Measurements from ENCODE around the gene SLX4IP. TPM values are rescaled to one million over a fixed set of nuclear protein-coding genes. Genes with fewer than 3 reads are reported as not detected.

Gene SLX4IP
- total RNA-seq, 2 experiments from 2014 or later, result 8.8 to 8.9 TPM

DNA sequence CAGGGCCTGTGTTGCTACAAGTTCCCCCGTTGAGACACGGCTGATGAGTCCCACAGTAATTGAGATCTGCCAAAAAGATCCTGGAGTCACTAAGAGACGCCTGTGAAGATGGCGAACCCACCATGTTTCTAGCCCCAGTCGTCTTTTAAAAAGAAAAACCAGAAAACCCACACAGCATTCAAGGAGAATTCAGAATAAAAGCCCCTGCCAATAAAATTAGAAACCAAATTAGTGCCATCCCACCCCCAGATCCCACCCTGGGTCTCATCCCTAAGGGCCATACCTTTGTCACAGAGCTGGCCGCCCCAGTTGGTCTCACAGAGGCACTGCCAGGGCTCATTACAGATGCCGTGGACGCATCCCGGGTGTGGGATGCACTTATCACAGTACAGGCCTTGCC, 217.1 kb downstream of the SLX4IP start:
- H3K27ac Mint-ChIP-seq, result no peak overlapping the region
- ATAC-seq, result no peak
- H3K4me1 Mint-ChIP-seq (ENCODE audit: low read depth), result peaks cover 7% of the 10 kb centered on the region
- H3K4me3 Mint-ChIP-seq, result no peak overlapping the region
- no peak for DNase-seq
- peaks cover 6% of the 10 kb centered on the region for H3K27me3 Mint-ChIP-seq (ENCODE audit: low read depth)
- CTCF ChIA-PET, result no interaction called here
- no peaks in the 10 kb centered on the region for H3K9me3 Mint-ChIP-seq (ENCODE audit: insufficient read depth)
- POLR2A ChIA-PET, result no interaction called here
- H3K36me3 Mint-ChIP-seq (ENCODE audit: low read depth), result no peaks in the 10 kb centered on the region

DNA sequence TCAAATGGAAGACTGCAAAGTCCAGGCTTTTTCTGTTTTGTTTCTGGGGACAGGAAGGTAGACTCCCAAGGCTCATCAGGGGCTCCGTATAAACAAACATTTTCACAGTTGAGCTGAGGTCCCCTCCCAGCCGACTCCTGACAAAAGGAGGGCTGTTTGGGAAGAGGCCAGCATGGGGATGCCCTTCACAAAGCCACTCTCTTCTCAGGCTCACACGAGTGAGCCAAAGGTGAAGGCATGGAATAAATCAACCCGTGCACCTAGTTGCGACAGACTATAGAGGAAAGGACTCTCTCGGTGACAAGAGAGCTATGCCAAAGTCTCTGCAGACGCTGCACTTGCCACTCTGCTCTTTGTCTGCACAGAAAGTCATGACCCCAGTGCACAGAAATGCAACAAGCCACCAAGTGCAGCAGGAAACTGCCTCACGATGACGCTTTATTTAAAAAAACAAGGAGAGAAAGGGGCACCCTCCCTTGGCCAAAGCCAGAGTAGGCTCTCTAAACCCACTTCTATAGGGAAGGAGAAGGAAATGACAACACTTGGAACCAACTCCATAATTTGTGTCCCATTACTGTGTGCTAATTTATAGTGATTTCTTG, 217.7 kb downstream of the SLX4IP start:
- ChIA-PET POLR2A (no interaction called here), CTCF (no interaction called here)
- no peak for DNase-seq
- Mint-ChIP-seq H3K27ac (no peak overlapping the region), H3K4me1 (ENCODE audit: low read depth) (peaks cover 7% of the 10 kb centered on the region), H3K27me3 (ENCODE audit: low read depth) (peaks cover 6% of the 10 kb centered on the region), H3K9me3 (ENCODE audit: insufficient read depth) (no peaks in the 10 kb centered on the region), H3K36me3 (ENCODE audit: low read depth) (no peaks in the 10 kb centered on the region), H3K4me3 (no peak overlapping the region)
- ATAC-seq, result no peak

- CTCF ChIA-PET, result no interaction called here
- no peak overlapping the region for H3K27ac Mint-ChIP-seq
These were observed 218.6 kb downstream of the SLX4IP start for GRCh38 chr20:10653599-10654249.

DNA sequence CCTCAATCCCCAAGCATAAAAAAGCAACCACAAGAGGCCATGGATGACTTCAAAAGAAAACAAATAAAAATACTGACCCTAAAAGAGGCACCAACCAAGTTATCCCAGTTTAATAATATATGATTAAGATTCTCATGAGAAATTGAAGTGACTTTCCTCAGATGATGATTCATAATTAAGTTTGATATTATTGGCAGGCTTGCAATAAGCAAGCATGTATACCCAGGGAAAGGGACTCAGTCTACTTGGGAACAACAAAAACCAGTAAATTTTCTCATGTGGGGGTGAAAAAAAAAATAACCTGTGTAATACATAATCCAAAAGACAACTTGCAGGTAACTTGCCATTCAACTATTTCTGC, 219.1 kb downstream of the SLX4IP start:
- ATAC-seq (no peak), DNase-seq (no peak)
- no peaks in the 10 kb centered on the region for H3K36me3 Mint-ChIP-seq (ENCODE audit: low read depth)
- POLR2A ChIA-PET, result no interaction called here
- CTCF ChIA-PET, result no interaction called here
- H3K9me3 Mint-ChIP-seq (ENCODE audit: insufficient read depth), result no peaks in the 10 kb centered on the region
- H3K27ac Mint-ChIP-seq, result no peak overlapping the region
- peaks cover 8% of the 10 kb centered on the region for H3K27me3 Mint-ChIP-seq (ENCODE audit: low read depth)
- H3K4me1 Mint-ChIP-seq (ENCODE audit: low read depth), result peaks cover 7% of the 10 kb centered on the region
- H3K4me3 Mint-ChIP-seq, result no peak overlapping the region

More at GRCh38 chr20:10653599-10654249, 218.6 kb downstream of the SLX4IP start:
- Mint-ChIP-seq H3K9me3 (ENCODE audit: insufficient read depth) (no peaks in the 10 kb centered on the region), H3K4me1 (ENCODE audit: low read depth) (peaks cover 7% of the 10 kb centered on the region), H3K27me3 (ENCODE audit: low read depth) (peaks cover 8% of the 10 kb centered on the region), H3K36me3 (ENCODE audit: low read depth) (no peaks in the 10 kb centered on the region), H3K4me3 (no peak overlapping the region)
- ATAC-seq (no peak), DNase-seq (no peak)
- POLR2A ChIA-PET, result no interaction called here

- CTCF ChIA-PET, result interaction anchor here (1.0 kb wide), 1 partner anchor 17 kb away, joined by 3 read pairs; no protein-coding TSS in a partner anchor
These were observed 219.5 kb downstream of the SLX4IP start for GRCh38 chr20:10654630-10655029.

DNA sequence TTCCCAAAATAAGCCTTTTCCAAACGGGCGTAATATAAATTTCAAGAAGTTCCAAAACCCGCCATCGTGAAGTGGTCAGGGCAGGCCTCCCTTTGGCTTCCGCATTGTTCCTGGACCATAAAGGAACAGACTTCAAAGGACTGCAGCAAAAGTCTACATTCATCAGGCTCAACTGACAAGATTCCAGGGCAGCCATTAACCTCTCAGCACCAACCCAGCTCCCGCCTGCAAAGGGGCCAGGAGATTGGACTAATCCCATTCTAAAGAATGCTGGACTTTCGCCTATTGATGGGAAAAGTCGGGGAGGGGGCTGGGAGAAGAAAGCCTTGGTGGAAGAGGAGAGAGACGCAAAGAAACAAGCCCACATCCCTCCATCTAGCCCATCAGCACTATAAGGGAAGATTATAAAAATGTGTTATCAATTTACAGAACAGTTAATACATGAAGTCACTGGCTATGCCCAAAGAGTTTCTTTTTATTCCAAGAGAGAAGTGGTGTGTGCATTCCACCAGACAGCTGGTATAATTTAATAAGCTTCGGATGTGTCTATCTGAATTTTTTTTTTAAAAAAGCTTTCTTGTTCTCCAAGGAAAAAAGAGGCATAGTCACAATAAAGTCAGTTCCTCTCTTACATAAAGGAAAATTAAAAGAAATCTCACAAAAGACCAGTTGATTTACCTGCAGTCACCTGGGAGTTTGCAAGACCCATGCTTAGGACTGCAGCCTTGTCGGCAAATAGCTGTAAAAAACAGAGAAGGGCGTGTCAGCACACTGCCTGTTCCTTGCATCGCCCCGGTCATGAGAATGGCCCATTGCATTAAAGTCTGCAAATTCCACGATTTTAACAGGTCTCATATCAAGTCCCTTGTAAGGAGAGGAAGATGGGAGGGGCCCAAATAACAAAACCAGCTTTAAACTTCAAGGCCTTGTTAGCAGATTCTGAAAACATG, 220.9 kb downstream of the SLX4IP start:
- H3K27me3 Mint-ChIP-seq (ENCODE audit: low read depth), result peaks cover 10% of the 10 kb centered on the region
- H3K36me3 Mint-ChIP-seq (ENCODE audit: low read depth), result no peaks in the 10 kb centered on the region
- no peak overlapping the region for H3K4me3 Mint-ChIP-seq
- ChIA-PET POLR2A (no interaction called here), CTCF (interaction anchor here (0.9 to 1.2 kb wide), 4 partner anchors 9 to 16 kb away, joined by 3 to 4 read pairs (median 3); no protein-coding TSS in a partner anchor)
- no peak overlapping the region for H3K27ac Mint-ChIP-seq
- ATAC-seq (no peak), DNase-seq (no peak)
- H3K9me3 Mint-ChIP-seq (ENCODE audit: insufficient read depth), result no peaks in the 10 kb centered on the region
- peaks cover 7% of the 10 kb centered on the region for H3K4me1 Mint-ChIP-seq (ENCODE audit: low read depth)

More at GRCh38 chr20:10654630-10655029, 219.5 kb downstream of the SLX4IP start:
- Mint-ChIP-seq H3K36me3 (ENCODE audit: low read depth) (no peaks in the 10 kb centered on the region), H3K4me1 (ENCODE audit: low read depth) (peaks cover 7% of the 10 kb centered on the region), H3K27ac (no peak overlapping the region), H3K9me3 (ENCODE audit: insufficient read depth) (no peaks in the 10 kb centered on the region), H3K4me3 (no peak overlapping the region), H3K27me3 (ENCODE audit: low read depth) (peaks cover 8% of the 10 kb centered on the region)
- POLR2A ChIA-PET, result no interaction called here
- ATAC-seq (no peak), DNase-seq (no peak)

- Mint-ChIP-seq H3K9me3 (ENCODE audit: insufficient read depth) (no peaks in the 10 kb centered on the region), H3K27me3 (ENCODE audit: low read depth) (peaks cover 20% of the 10 kb centered on the region), H3K36me3 (ENCODE audit: low read depth) (no peaks in the 10 kb centered on the region), H3K4me1 (ENCODE audit: low read depth) (peaks cover 7% of the 10 kb centered on the region), H3K27ac (no peak overlapping the region), H3K4me3 (no peak overlapping the region)
- POLR2A ChIA-PET, result no interaction called here
- DNase-seq, result no peak
- ATAC-seq, result no peak
- CTCF ChIA-PET, result interaction anchor here (1.1 kb wide), 1 partner anchor 14 kb away, joined by 4 read pairs; no protein-coding TSS in a partner anchor
These were observed 222.3 kb downstream of the SLX4IP start for GRCh38 chr20:10657453-10657852.

DNA sequence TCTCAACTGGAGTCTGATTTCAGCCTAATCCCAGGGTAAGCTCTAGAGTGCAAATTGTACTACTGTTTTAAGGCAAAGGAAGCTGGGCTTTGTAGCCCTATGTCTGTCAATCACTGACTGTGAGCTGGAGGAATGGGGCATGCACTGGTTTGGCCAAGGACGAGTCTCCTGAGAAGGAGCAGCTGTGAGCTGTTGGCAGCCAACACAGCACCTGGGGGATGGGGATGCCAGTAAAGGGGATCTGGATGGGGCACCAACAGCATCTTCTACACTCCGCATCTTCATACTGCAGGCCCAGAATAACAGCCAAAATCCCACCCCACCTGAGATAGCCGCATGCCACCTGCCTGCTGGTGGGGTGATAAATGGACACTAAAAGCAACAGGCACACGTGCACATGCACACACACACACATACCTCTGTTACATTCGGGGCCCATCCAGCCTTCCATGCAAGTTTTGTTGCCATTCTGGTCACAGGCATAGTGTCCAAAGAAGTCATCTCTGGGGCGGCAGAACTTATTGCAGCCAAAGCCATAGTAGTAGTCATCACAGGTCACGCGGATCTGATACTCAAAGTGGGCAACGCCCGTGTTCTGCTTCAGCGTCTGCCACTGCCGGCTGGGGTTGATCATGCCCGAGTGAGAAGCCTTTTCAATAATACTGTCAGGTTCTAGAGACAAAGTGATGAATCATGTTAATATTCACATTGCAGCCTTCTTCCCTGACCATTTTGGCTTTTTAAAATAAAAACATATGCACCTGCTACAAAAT, 223.1 kb downstream of the SLX4IP start:
- ATAC-seq, result no peak
- H3K4me3 Mint-ChIP-seq, result no peak overlapping the region

DNA sequence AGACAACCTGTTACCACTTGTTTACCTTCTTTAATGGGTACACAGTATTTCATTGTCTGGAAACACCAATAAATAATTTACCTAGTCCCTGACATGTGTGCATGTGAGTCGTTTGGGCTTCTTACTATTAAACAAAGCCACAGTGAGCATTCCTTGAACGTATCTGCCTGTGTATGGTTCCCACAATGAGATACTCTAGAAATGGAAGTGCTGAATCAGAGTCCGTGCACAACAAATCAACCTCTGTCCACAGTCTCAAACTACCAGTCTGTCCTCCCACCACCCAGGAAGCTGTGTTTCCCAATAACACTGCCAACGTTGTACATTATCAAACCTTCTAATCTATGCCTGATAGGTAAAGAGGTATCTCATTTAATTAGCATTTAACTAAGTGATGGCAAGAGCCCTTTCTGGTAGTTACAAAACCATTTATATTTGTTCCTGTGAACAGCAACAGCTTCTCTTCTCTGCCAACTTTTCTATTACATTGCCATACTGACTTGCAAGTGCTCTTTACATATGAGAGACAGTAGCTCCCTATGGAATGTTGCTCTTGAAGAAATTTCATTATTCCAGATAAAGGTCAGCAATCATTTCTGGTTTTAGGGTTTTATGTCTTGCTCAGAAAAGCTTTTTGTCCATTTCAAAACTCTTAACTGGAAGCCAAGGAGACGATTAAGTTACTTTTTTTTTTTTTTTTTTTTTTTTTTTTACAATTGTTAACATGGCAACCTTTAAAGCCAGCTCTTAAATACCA, 223.9 kb downstream of the SLX4IP start:
- ChIA-PET CTCF (interaction anchor here (2.7 to 2.8 kb wide), 2 partner anchors 12 to 16 kb away, joined by 9 to 15 read pairs; partner anchors contain the start of gene JAG1), POLR2A (no interaction called here)
- Mint-ChIP-seq H3K9me3 (ENCODE audit: insufficient read depth) (no peaks in the 10 kb centered on the region), H3K36me3 (ENCODE audit: low read depth) (no peaks in the 10 kb centered on the region), H3K27ac (no peak overlapping the region), H3K27me3 (ENCODE audit: low read depth) (peaks cover 27% of the 10 kb centered on the region), H3K4me1 (ENCODE audit: low read depth) (peaks cover 1% of the 10 kb centered on the region), H3K4me3 (no peak overlapping the region)
- ATAC-seq (no peak), DNase-seq (no peak)

More for the DNA sequence above, 223.1 kb downstream of the SLX4IP start:
- Mint-ChIP-seq H3K27me3 (ENCODE audit: low read depth) (peaks cover 22% of the 10 kb centered on the region), H3K9me3 (ENCODE audit: insufficient read depth) (no peaks in the 10 kb centered on the region), H3K36me3 (ENCODE audit: low read depth) (no peaks in the 10 kb centered on the region), H3K27ac (no peak overlapping the region), H3K4me1 (ENCODE audit: low read depth) (peaks cover 7% of the 10 kb centered on the region)
- ChIA-PET CTCF (interaction anchor here (2.8 kb wide), 1 partner anchor 13 kb away, joined by 15 read pairs; no protein-coding TSS in a partner anchor), POLR2A (no interaction called here)
- DNase-seq, result no peak

GRCh38 chr20:10659651-10660601, 224.8 kb downstream of the SLX4IP start:
- ATAC-seq, result no peak
- ChIA-PET POLR2A (no interaction called here), CTCF (interaction anchor here (2.7 to 2.8 kb wide), 2 partner anchors 11 to 15 kb away, joined by 9 to 15 read pairs; partner anchors contain the start of gene JAG1)
- H3K4me3 Mint-ChIP-seq, result no peak overlapping the region
- H3K27me3 Mint-ChIP-seq (ENCODE audit: low read depth), result peaks cover 26% of the 10 kb centered on the region
- no peak for DNase-seq
- no peaks in the 10 kb centered on the region for H3K4me1 Mint-ChIP-seq (ENCODE audit: low read depth)
- no peaks in the 10 kb centered on the region for H3K9me3 Mint-ChIP-seq (ENCODE audit: insufficient read depth)
- H3K27ac Mint-ChIP-seq, result no peak overlapping the region
- H3K36me3 Mint-ChIP-seq (ENCODE audit: low read depth), result no peaks in the 10 kb centered on the region
